ENCODE data around the gene TMEM134. TPM values are rescaled to one million over a fixed set of nuclear protein-coding genes. Genes with fewer than 3 reads are reported as not detected.
A peak's percentile ranks its signal among the peaks of the same experiment; 100 is the strongest.

TMEM134 gene
- total and polyA plus RNA-seq, 10 of the 15 experiments (the other 5 are each of a cell fraction or from before 2014, with no cell fraction given): 1.6 to 93.8 (median 27.8) TPM

DNA sequence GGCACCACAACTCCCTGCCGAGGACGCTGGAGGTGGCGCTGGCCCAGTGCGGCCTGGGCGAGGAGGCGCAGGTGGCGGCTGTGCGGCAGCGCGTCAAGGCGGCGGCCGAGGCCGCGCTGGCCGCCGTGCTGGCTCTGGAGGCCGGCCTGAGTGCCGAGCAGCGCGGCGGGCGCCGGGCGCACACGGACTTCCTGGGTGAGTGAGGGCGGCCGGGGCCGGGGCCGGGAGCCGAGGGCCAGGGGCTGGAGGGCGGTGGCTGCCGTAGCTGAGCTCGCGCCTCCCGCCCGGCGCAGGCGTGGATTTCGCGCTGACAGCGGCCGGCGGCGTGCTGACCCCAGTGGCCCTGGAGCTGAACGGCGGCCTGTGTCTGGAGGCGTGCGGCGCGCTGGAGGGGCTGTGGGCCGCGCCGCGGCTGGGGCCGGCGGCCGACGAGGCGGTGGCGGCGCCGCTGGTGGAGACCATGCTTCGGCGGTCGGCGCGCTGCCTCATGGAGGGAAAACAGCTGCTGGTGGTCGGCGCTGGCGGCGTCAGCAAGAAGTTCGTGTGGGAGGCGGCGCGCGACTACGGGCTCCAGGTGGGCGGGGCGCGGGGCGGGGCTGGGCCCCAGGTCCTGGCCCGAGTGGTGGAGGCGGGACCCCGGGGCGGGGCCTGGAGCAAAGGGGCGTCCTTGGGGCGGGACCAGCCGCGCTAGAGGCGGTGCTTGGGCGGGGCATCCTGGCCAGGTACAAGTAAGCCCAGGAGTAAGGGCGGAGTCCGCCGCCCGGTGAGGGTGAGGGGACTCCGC, 48.2 kb downstream of the TMEM134 start (continued):
- TF ChIP-seq HDGF (IDR thresholded peaks at IDR 0.05): no peak
- TF ChIP-seq KAT2A (conservative IDR thresholded peaks at IDR 0.05; ENCODE audit: control insufficient read depth, low read depth, low read length): no peak
- TF ChIP-seq NFXL1 (IDR thresholded peaks at IDR 0.05; ENCODE audit: borderline replicate concordance): 0 out of 2 replicates have a peak, but pooled peaks have one; percentile 70
- TF ChIP-seq SIN3A (IDR thresholded peaks at IDR 0.05; ENCODE audit: low read depth, low read length): no peak

DNA sequence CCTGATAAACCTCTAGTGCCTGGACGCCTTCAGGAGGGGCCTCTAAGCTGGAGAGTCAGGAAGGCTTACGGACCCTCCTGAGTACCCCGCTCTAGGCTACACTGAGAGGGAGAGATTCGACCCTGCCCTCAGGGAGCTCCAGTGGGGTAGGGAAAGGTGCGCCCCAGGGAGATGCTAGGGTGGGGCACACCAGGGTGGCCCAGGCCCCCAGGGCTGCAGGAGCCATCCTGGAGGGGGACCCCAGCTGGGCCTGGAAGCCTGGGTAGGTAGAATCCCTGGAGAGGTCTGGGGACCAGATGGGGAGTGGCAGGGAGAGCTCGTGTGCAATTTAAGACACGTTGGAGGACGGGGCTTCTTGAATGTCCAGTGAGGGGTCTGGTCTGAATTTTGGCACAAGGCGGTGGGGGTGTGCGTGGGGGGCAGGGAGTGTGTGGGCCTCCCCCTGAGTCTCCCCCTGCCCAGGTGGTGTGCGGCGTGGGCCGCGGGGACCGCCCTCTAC, 48.9 kb downstream of the TMEM134 start:
- CTCF ChIA-PET: interaction anchor here (1.0 to 1.6 kb wide), 4 partner anchors 13 to 49 kb away, joined by 4 to 5 read pairs (median 4); partner anchors contain the start of genes PTPRCAP and TMEM134
- ATAC-seq (no peak), FAIRE-seq (no peak), DNase-seq (ENCODE audit: low read depth, low spot score) (no peak)
- intact Hi-C loops (cut with micrococcal nuclease; ENCODE audit: unreplicated experiment): no loop called here
- H3K27me3 ChIP-seq (replicated peaks in 1 of 2; ENCODE audit: control insufficient read depth in 2 of 2, insufficient read depth in 2 of 2, low read length in 1 of 2): peaks cover 0 to 4% of the 10 kb centered on the region in 2 experiments; a peak in 3 of 4 replicates
- in situ Hi-C loops (cut with MboI): no loop called here
- peak overlapping the region; percentile 71 for H3K4me3 ChIP-seq
- peak overlapping the region; percentile 91 for H3K4me2 ChIP-seq (ENCODE audit: control insufficient read depth, insufficient read depth)
- WGBS (ENCODE audit: insufficient coverage, insufficient replicate concordance, low lambda C conversion rate, missing lambda C conversion rate): 33% methylated on average over 15 of the region's 15 CpGs
- RAD21 ChIA-PET (ENCODE audit: unreplicated experiment): interaction anchor here (0.9 to 2.4 kb wide), 7 partner anchors 15 to 66 kb away, joined by 3 to 8 read pairs (median 4); partner anchors contain the start of genes POLD4, PPP1CA and RAD9A
- POLR2A ChIA-PET: interaction anchor here (0.5 to 3.9 kb wide), 11 partner anchors 12 to 676 kb away, joined by 3 to 28 read pairs (median 6); partner anchors contain the start of genes PPP1CA, PTPRCAP and TBC1D10C
- TF ChIP-seq RUNX3 (IDR thresholded peaks at IDR 0.05; ENCODE audit: low read length) (peak; percentile 6; the same call in 1 of the 2 replicates), TCF3 (IDR thresholded peaks at IDR 0.05; ENCODE audit: borderline replicate concordance, insufficient read depth, low read depth, low read length) (0 out of 2 replicates have a peak, but pooled peaks have one; percentile 18), POLR2AphosphoS2 (IDR thresholded peaks at IDR 0.05; ENCODE audit: low read depth, low read length) (no peak)
- TF ChIP-seq, protein P1, sequence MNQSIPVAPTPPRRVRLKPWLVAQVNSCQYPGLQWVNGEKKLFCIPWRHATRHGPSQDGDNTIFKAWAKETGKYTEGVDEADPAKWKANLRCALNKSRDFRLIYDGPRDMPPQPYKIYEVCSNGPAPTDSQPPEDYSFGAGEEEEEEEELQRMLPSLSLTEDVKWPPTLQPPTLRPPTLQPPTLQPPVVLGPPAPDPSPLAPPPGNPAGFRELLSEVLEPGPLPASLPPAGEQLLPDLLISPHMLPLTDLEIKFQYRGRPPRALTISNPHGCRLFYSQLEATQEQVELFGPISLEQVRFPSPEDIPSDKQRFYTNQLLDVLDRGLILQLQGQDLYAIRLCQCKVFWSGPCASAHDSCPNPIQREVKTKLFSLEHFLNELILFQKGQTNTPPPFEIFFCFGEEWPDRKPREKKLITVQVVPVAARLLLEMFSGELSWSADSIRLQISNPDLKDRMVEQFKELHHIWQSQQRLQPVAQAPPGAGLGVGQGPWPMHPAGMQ (IDR thresholded peaks at IDR 0.05; ENCODE audit: borderline replicate concordance): no peak
- TF ChIP-seq, protein P2, sequence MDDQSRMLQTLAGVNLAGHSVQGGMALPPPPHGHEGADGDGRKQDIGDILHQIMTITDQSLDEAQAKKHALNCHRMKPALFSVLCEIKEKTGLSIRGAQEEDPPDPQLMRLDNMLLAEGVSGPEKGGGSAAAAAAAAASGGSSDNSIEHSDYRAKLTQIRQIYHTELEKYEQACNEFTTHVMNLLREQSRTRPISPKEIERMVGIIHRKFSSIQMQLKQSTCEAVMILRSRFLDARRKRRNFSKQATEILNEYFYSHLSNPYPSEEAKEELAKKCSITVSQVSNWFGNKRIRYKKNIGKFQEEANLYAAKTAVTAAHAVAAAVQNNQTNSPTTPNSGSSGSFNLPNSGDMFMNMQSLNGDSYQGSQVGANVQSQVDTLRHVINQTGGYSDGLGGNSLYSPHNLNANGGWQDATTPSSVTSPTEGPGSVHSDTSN (IDR thresholded peaks at IDR 0.05; ENCODE audit: insufficient replicate concordance, low read depth, low read length): no peak
- TF ChIP-seq, protein P3, sequence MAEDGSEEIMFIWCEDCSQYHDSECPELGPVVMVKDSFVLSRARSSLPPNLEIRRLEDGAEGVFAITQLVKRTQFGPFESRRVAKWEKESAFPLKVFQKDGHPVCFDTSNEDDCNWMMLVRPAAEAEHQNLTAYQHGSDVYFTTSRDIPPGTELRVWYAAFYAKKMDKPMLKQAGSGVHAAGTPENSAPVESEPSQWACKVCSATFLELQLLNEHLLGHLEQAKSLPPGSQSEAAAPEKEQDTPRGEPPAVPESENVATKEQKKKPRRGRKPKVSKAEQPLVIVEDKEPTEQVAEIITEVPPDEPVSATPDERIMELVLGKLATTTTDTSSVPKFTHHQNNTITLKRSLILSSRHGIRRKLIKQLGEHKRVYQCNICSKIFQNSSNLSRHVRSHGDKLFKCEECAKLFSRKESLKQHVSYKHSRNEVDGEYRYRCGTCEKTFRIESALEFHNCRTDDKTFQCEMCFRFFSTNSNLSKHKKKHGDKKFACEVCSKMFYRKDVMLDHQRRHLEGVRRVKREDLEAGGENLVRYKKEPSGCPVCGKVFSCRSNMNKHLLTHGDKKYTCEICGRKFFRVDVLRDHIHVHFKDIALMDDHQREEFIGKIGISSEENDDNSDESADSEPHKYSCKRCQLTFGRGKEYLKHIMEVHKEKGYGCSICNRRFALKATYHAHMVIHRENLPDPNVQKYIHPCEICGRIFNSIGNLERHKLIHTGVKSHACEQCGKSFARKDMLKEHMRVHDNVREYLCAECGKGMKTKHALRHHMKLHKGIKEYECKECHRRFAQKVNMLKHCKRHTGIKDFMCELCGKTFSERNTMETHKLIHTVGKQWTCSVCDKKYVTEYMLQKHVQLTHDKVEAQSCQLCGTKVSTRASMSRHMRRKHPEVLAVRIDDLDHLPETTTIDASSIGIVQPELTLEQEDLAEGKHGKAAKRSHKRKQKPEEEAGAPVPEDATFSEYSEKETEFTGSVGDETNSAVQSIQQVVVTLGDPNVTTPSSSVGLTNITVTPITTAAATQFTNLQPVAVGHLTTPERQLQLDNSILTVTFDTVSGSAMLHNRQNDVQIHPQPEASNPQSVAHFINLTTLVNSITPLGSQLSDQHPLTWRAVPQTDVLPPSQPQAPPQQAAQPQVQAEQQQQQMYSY (CRISPR knock-in tag; IDR thresholded peaks at IDR 0.05): no peak
- H2AFZ ChIP-seq (ENCODE audit: control insufficient read depth, low read depth, low read length): no peak overlapping the region; the same call in 1 of the 2 replicates
- no TSS peak for BruUV-seq (replicated peaks)
- H3K36me3 ChIP-seq (ENCODE audit: control insufficient read depth in 2 of 2, insufficient read depth in 2 of 2, low read length in 1 of 2): no peaks in the 10 kb centered on the region
- no peak overlapping the region for H3K27ac ChIP-seq (ENCODE audit: control insufficient read depth, insufficient read depth)
- SMC1A ChIA-PET (ENCODE audit: uncharacterized antibody, unreplicated experiment): interaction anchor here (0.9 to 1.5 kb wide), 6 partner anchors 8 to 69 kb away, joined by 3 to 7 read pairs (median 3); partner anchors contain the start of gene TBC1D10C
- peak overlapping the region; percentile 21; the same call in 1 of the 2 replicates for H3K9ac ChIP-seq (ENCODE audit: control insufficient read depth, insufficient read depth, low read length)
- H4K20me1 ChIP-seq (ENCODE audit: control insufficient read depth, insufficient read depth): no peaks in the 10 kb centered on the region
- H3K4me1 ChIP-seq (ENCODE audit: control insufficient read depth, insufficient read depth, low read length): peaks cover 2% of the 10 kb centered on the region; the same call in 1 of the 2 replicates
- no peaks in the 10 kb centered on the region for H3K79me2 ChIP-seq (ENCODE audit: control insufficient read depth, insufficient read depth, low read length)
- H3K9me3 ChIP-seq (replicated peaks; ENCODE audit: control insufficient read depth, insufficient read depth, low read length): no peaks in the 10 kb centered on the region

Data from GM12878 (cell line).